CMK (cell line): ENCODE results near the gene PEX11G.
A peak's percentile ranks its signal among the peaks of the same experiment; 100 is the strongest.

Source experiments
- DNase-seq: peaks from one replicate; pipeline ENCODE4 v3.0.0-alpha.2; 2010; ENCODE audit warnings: low read depth

Gene PEX11G

GRCh38 chr19:7488736-7489353 lies at the start of gene PEX11G:
PEX11G (minus strand) TSS chr19:7489035; CDS start chr19:7489010, 25 bp downstream.
- DNase-seq: peak; percentile 79

GRCh38 chr19:7535998-7536695 lies 47.3 kb upstream of the PEX11G start:
- no peak for DNase-seq

GRCh38 chr19:7535047-7535997 lies 46.5 kb upstream of the PEX11G start, which contains the start of gene PNPLA6:
PNPLA6 (plus strand) TSS chr19:7535717; CDS start chr19:7535789, 72 bp downstream.
- peak; percentile 74 for DNase-seq

GRCh38 chr19:7534531-7535046 lies 45.8 kb upstream of the PEX11G start:
- no peak for DNase-seq

- no peak for DNase-seq
Observed at GRCh38 chr19:7533925-7534480, 45.2 kb upstream of the PEX11G start.

- DNase-seq: no peak
Observed at GRCh38 chr19:7533281-7533885, 44.5 kb upstream of the PEX11G start.

- DNase-seq: no peak
Observed at GRCh38 chr19:7529610-7530490, 41.0 kb upstream of the PEX11G start.

GRCh38 chr19:7529246-7529600 lies 40.4 kb upstream of the PEX11G start:
- no peak for DNase-seq

- no peak for DNase-seq
Observed at GRCh38 chr19:7528522-7529245, 39.8 kb upstream of the PEX11G start.

- no peak for DNase-seq
Observed at GRCh38 chr19:7528192-7528519, 39.3 kb upstream of the PEX11G start.

- DNase-seq: no peak
Observed at GRCh38 chr19:7527516-7528191, 38.8 kb upstream of the PEX11G start.

GRCh38 chr19:7526059-7526929 lies 37.5 kb upstream of the PEX11G start:
- DNase-seq: no peak

GRCh38 chr19:7524992-7525739 lies 36.3 kb upstream of the PEX11G start:
- no peak for DNase-seq

- no peak for DNase-seq
Observed at GRCh38 chr19:7524523-7524922, 35.7 kb upstream of the PEX11G start.

GRCh38 chr19:7522923-7523667 lies 34.3 kb upstream of the PEX11G start:
- DNase-seq: no peak

GRCh38 chr19:7522072-7522922 lies 33.5 kb upstream of the PEX11G start, which contains the start of gene MCOLN1:
MCOLN1 (plus strand) TSS chr19:7522624; CDS start chr19:7522751, 127 bp downstream.
- peak; percentile 91 for DNase-seq
